GM03348 (cell line): ENCODE results near the gene BIRC2.
"Not testable (repeated sequence)": the region's sequence is repeated elsewhere in the genome, so short reads cannot be mapped to it uniquely, and the experiment has no call there.

Source experiments
- DNase-seq: peaks from one replicate; pipeline ENCODE4 v3.0.0; 2012; ENCODE audit warnings: low spot score

Gene BIRC2

DNA sequence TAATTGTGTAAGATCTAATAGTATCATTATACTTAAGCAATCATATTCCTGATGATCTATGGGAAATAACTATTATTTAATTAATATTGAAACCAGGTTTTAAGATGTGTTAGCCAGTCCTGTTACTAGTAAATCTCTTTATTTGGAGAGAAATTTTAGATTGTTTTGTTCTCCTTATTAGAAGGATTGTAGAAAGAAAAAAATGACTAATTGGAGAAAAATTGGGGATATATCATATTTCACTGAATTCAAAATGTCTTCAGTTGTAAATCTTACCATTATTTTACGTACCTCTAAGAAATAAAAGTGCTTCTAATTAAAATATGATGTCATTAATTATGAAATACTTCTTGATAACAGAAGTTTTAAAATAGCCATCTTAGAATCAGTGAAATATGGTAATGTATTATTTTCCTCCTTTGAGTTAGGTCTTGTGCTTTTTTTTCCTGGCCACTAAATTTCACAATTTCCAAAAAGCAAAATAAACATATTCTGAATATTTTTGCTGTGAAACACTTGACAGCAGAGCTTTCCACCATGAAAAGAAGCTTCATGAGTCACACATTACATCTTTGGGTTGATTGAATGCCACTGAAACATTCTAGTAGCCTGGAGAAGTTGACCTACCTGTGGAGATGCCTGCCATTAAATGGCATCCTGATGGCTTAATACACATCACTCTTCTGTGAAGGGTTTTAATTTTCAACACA, 23.3 kb upstream of the BIRC2 start:
- DNase-seq: peak; percentile 56

DNA sequence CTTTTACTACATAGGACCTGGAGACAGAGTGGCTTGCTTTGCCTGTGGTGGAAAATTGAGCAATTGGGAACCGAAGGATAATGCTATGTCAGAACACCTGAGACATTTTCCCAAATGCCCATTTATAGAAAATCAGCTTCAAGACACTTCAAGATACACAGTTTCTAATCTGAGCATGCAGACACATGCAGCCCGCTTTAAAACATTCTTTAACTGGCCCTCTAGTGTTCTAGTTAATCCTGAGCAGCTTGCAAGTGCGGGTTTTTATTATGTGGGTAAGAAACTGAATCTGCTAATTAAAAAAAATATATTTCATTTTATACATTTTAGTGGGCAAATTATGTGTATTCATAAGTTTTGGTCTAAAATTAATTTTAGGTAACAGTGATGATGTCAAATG, 21.9 kb upstream of the BIRC2 start:
- DNase-seq: no peak

DNA sequence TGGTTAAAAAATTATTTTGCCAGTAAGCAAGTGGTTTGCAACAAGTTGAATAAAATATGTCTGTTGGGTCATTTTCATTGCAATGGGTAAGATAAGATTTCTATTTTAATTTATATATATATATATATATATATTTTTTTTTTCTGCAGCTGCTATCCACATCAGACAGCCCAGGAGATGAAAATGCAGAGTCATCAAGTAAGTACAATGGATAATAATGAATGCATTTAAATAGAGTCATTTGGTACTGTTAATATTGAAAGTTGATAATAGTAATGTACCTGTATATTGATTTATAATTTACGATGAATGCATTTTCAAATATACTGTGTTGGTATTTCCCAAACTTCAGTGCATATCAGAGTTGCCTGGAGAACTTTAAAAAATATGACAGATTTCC, 18.3 kb upstream of the BIRC2 start:
- DNase-seq: no peak

DNA sequence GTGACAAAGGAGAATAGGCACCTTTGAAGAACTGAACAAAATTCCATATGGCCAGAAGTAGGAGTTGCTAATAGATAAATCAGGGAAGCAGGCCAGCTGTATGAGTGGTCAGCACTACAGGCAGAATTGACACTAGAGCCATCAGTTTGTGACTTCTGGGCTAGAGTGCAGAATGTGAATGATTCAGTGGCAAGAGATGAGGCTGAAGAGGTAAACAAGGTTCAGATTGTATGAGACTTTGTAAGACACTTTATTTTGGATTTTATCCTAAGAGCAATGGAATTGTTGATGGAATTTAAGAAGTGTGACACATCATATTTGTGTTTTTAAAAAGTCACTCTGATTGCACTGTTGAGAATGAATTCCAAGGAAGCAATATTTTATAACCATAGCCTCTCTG, 16.8 kb upstream of the BIRC2 start:
- peak; percentile 20 for DNase-seq

DNA sequence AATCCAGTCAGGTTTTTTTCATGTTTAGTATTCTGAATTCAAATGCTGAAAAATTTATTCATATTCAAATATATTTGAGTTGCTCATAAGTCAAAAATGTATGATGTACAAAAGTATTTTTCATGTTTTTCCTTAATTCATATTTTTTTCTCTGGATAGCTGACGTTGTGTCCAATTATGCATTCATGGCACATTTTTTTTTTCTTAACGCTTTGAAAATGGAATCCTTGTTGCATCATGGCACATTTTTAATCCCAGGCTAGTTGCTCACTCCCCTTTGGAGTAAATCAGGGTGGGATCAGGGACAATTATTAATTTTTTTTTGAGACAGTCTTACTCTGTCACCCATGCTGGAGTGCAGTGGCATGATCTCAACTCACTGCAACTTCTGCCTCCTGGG, 15.7 kb upstream of the BIRC2 start:
- DNase-seq: no peak

DNA sequence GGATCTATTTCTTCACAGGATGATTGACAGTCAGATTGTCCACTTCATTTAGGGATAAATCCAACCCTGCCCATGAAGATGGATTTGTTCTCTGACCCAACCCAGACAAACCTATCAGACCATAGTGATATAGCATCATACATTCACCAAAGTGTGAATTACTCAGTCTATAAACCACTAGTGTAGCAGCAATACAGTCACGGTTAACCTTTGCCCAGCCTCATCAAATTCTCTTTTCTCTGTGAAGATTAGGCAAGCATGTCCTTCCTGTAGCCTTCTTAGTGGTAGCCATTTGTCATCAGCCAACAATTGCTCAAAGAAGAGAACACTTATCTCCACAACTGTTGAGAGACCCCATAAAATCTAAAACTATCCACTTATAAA, 14.4 kb upstream of the BIRC2 start:
- DNase-seq: no peak

DNA sequence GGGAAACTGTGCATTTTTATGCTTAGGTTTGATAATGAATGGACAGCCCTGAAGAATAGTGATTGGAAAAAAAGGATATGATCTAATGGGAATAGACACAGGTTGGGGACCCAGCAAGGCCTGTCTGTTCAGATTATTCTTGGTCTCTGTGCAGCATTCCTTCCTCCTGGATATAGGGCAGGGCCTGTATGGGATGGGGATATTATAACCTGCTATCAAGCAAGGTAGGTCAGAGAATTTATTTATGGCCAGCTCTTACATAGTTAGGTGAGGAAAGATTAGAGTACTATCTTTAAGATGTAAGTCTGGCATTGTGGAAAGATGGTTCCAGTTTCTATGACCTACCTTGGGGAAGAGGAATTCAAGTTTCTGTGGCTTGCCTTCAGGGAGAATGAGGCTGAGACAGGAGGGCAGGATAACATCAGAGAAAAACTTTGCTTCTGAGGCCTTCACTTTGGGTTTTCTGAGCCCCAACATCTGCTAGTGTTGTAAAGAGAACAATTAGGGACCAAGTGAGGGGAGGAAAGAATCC, 8.5 kb upstream of the BIRC2 start:
- DNase-seq: no peak

DNA sequence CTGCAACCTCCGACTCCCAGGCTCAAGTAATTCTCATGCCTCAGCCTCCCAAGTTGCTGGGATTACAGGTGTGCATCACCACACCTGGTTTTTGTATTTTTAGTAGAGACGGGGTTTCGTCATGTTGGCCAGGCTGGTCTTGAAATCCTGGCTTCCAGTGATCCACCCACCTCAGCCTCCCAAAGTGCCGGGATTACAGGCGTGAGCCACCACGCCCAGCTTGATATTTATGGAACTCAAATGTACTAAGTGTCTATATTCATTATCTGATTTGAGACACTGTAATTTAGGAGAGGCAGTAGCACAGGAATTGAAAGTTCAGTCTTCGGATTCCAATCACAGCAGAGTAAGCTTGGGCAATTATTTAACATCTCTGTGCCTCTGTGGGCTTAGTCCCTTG, 5.7 kb upstream of the BIRC2 start:
- not testable (repeated sequence) for DNase-seq

DNA sequence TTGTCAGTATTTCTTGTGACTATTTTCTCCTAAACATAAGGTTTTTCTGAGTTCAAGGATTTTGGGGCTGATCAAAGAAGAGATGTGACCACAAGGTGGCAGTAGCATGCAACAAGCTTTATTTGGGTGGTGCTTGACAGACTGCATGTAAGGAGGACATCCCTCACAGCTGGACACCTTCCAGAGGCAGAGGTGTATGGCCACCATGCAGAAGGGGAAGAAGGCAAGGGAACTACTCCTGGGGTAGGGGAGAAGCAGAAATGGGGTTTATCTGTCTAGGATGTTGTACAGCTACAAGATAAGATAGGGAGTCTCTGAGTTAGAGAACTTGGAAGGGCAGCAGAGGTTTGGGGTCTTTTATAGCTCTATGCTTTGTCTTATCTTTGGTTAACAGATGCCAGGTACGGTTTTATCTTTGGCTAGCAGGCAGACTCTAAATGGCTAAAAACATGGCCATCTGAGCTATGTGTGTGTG, 5.1 kb upstream of the BIRC2 start:
- DNase-seq: peak; percentile 81

DNA sequence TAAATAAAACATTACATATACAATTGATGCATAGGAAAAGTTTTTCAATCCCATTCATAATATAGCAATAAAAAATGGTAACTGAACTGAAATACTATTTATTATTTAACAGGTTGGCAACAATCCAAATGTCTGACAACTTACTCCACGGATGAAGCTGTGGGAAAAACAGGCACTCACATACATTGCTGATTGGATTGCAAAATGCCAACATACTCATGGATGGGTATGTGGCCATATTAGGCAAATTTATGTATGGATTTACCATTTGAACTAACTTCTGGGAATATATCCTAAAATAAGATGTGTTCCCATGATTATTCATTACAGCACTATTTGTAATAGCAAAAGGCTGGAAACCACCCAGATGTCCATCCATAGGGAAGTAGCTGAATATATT, 3.2 kb upstream of the BIRC2 start:
- no peak for DNase-seq

DNA sequence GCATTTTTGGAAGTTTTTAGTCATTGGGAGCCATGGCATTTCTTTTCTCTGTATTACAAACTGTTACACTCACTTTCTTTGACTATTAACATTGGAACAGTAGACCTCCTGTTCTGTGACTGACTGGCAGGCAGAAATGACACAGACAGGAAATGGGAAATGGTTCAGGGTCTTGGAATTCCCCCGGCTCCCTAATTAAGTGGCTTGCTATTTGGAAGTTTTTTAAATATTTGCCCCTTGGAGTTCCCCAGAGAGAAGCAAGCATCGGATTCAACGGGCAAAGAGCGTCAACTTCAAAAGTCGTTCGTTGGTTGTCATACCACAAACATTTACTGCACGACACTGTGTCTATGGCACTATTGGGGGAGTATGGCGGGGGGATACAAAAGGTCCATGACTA, 1.1 kb upstream of the BIRC2 start:
- DNase-seq: peak; percentile 13

DNA sequence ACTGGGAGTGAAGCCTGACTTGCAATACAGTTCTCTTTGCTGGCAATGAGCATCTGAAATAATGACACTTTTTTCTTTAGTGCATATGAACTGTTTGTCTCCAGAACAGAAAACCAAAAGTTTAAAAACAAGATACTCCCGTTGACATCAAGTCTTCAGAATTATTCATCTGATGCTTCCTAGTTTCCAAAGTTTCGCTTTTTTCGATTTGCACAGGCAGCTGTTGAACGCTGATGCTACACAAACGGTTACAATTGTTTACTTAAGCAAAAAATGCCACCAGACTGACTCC, 612 bp upstream of the BIRC2 start:
- no peak for DNase-seq

DNA sequence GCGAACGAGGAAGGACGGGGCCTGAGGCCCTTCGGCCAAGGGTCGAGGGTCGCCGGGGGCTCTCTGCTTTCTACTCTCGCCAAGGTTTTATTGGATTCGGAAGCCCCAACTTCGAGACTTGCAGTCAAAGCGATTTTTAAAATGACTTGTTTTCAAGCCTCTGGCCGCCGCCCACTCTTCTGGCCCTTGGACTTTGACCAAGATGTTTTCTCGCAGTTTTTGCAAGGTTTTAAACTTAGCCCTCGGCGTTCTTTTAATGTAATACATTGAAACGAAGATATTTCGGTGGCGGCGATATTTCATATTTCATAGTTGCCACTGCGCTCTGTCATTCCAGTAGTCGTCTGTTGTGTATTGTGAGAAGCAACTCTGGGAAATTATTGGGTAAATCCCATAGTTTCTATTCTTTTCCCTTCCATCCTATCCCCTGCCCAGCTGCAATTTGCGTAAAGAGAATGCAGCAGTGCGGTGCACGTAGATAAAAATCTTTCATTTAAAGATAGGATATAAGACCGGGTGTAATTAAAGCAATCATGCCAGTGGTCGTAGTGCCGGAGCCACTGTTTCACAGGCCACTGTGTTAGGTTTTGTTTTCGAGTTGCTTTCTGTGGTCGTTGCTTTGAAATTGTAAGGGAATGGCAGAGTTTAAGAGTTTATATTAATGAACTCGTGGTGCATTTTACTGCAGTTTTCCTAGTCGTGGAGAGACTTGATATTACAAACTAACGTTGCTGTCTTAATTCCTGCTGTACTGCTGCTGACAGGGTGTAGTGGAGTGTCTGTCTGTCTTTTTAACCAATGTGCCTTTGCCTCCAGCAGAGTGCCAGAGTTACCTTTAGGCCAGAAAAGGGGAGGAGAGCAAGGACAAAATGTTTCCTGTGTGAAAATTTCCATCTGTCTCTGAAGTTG, 702 bp downstream of the BIRC2 start:
- peak; percentile 19 for DNase-seq

DNA sequence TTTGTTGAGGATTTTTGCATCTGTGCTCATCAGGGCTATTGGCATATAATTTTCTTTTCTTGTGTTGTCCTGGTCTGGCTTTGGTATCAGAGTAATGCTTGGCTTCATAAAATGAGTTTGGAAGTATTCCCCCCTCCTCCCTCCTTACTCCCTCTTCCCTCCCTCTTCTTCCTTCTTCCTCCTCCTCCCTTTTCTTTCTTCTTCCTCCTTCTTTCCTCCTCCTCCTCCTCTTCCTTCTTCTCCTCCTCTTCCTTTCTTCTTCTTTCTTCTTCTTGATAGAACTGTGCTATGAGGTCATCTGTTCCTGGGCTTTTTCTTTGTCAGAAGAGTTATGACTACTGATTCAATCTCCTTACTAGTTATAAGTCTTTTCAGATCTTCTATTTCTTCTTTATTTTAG, 10.1 kb downstream of the BIRC2 start:
- no peak for DNase-seq

DNA sequence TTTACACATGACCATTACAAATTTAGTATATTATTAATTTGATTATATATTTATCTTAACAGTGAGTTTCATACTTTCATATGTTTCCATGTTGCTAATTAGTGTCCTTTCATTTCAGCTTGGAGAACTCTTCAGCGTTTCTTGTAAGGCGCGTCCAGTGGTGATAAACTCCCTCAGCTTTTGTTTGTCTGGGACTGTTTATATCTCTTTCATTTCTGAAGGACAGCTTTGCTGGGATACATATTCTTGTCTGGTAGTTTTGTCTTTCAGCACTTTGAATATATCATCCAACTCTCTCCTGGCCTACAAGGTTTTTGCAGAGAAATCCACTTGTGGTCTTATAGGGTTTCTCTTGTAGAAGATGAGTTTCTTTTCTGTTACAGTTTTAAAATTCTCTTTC, 12.4 kb downstream of the BIRC2 start:
- DNase-seq: no peak

DNA sequence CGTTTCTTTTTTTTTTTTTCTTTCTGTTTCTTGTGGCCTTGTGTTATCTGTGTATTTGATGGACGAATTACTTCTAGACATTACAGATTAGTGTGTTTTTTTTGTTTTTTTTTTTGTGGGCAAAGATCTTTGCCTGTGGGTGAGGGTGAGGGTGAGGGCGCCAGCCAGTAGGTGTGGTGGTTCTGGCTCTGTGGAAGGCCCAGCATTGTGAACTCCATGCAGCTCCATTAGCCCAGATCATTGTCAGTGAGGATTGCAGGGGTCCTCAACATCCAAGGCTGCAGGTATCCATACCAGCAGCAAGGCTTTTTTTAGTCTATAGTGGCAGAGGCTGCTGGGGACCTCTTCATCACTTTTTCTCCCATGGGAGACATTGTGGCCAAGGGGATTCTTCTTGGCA, 13.7 kb downstream of the BIRC2 start:
- no peak for DNase-seq

DNA sequence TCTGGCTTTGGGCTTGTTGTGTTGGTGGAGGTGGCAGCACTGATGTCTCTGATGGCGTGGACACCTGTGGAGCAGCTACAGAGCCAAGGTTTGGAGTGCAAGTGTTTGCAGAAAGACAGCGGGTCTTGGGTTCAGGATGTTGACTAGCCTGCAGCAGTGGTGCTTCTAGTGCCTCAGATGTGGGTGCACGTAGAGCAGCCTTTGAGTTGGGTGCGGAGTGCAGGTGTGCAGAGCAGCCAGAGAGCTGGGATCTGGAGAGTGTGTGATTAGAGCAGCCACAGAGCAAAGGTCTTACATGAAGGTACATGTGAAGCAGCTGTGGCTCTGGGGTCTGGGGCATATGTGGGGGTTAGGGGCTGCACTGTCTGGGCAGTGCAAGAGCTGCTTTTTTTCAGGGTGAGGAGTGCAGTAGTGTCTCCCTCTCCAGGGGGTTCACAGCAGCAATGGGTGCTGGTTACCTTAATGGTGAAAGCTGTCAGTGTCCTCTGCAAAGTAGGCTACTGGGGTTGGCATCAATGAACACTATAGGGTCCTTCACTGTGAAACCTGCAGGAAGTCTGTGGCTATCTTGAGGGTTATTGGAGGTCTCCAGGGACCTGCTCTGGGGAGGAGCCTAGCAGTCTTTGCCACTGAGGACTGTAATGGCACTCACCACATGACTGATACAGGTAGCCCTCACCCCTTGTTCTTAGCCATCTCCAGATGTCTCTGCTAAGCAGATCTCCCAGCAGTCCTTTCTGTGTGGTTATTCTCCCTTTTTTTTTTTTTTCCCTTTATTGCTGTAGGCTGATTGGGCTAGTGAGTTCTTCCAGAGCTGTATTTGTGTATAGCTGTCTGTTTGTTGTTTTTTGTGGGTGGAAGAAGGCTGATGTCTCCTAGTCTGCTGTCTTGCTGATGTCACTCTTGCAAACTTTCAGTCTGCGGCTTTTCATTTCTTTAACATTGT, 14.3 kb downstream of the BIRC2 start:
- DNase-seq: peak; percentile 26

DNA sequence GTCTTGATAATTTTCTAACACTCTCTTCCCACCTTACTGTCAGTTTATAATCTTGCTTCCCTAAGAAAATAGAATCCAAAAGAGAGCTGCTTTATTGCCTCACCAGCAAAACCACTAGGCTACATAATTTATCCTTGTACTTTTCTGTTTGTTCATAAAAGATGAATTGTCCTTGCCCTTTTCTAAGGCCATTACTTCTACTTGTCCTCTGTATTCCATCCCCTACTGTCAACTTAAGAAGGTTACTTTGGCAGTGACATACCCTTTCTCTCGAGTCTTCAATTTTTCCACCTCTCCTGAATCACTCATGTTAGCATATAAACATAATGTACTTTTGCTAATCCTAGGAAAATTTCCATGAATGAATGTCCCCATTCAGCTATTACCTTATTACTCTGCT, 18.0 kb downstream of the BIRC2 start:
- DNase-seq: no peak

DNA sequence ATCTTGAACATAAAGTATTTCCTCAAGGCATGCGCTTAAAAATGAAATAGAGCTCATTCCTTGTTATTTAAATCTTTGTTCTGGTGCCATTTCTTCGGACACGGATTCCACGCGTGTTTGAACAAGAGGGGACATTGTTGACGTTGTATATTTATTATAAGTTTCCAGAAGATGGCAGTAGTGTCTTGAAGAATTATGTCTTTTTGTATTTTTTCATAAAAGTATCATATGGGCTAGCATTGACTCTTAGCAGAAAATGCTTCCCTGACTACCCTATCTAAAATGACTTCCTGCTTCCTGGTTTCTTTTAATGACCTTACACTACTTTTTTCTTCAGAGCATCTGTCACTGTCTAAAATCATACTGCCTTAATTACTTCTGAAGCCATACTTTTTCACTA, 20.4 kb downstream of the BIRC2 start:
- peak; percentile 16 for DNase-seq

DNA sequence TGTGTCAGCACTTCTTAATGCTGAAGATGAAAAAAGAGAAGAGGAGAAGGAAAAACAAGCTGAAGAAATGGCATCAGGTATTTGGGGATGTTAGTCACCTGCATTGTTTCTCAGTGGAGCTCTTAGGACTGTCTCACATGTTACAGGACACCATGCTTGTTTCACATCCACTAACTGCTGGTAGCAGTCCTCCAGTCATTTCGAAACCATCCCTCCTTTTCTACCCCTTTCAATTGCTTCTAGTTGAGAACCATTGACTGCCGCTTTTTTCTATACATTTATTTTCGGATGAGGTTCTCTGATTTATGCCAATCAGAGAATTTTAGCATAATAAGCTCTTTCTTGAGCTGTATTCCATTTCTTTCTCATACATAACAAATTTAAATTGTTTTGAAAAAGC, 21.5 kb downstream of the BIRC2 start:
- DNase-seq: no peak

DNA sequence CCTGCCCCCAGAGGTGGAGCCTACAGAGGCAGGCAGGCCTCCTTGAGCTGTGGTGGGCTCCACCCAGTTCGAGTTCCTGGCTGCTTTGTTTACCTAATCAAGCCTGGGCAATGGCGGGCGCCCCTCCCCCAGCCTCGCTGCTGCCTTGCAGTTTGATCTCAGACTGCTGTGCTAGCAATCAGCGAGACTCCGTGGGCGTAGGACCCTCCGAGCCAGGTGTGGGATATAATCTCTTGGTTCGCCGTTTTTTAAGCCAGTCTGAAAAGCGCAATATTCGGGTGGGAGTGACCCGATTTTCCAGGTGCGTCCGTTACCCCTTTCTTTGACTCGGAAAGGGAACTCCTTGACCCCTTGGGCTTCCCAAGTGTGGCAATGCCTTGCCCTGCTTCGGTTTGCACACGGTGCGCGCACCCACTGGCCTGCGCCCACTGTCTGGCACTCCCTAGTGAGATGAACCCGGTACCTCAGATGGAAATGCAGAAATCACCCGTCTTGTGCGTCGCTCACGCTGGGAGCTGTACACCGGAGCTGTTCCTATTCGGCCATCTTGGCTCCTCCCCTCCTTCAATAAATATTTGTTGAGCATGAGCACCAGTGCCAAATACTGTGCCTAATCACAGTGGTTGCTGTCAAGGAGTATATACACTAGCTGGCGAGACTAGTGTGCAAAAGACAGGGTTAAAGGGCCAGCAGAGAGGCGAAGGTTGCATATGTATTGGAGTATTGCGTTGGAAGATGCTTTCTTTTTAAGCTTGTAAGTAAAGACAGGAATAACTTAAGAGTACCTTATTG, 27.8 kb downstream of the BIRC2 start:
- DNase-seq: not testable (repeated sequence)
